MM.1S (cell line): ENCODE measurements around the gene CHRM2.

Source experiments
- DNase-seq: peaks from one replicate; pipeline ENCODE4 v3.0.0-alpha.2; 2015
- H2AFZ ChIP-seq: fragments of 300-600 bp; sonication (generic); 2 replicates; pipeline ENCODE4 v1.6.0; 2016; ENCODE audit warnings: antibody characterized with exemption, low read length
- H3F3A ChIP-seq: fragments of 300-600 bp; sonication (generic); 2 replicates; pipeline ENCODE4 v1.6.1; 2016; ENCODE audit warnings: mild to moderate bottlenecking, antibody characterized with exemption, low read length, moderate library complexity, mixed read lengths; ENCODE audit not compliant: insufficient read depth
- H3K27ac ChIP-seq: fragments of 300-600 bp; sonication (generic); 2 replicates; pipeline ENCODE4 v1.5.1; 2016; ENCODE audit warnings: mild to moderate bottlenecking, low read length
- H3K27me3 ChIP-seq: fragments of 300-600 bp; sonication (generic); replicated peaks from 2 replicates; pipeline ENCODE4 v1.6.0; 2016; ENCODE audit warnings: low read length; ENCODE audit not compliant: insufficient read depth
- H3K36me3 ChIP-seq: fragments of 300-600 bp; sonication (generic); replicated peaks from 2 replicates; pipeline ENCODE4 v1.6.1; 2016; ENCODE audit warnings: mild to moderate bottlenecking, low read length, mixed read lengths; ENCODE audit not compliant: insufficient read depth
- H3K4me1 ChIP-seq: fragments of 300-600 bp; sonication (generic); 2 replicates; pipeline ENCODE4 v1.6.1; 2016; ENCODE audit warnings: low read length, mixed read lengths
- H3K4me2 ChIP-seq: fragments of 300-600 bp; sonication (generic); 2 replicates; pipeline ENCODE4 v1.6.0; 2016; ENCODE audit warnings: low read depth, low read length
- H3K4me3 ChIP-seq: fragments of 300-600 bp; sonication (generic); 2 replicates; pipeline ENCODE4 v1.5.1; 2016; ENCODE audit warnings: low read length, mixed read lengths
- H3K79me2 ChIP-seq: fragments of 300-600 bp; sonication (generic); 2 replicates; pipeline ENCODE4 v1.6.1; 2016; ENCODE audit warnings: mixed run types, low read length, mixed read lengths
- H3K9ac ChIP-seq: fragments of 300-600 bp; sonication (generic); 2 replicates; pipeline ENCODE4 v1.6.1; 2016; ENCODE audit warnings: low read length, mixed read lengths
- H3K9me2 ChIP-seq: fragments of 300-600 bp; sonication (generic); replicated peaks from 2 replicates; pipeline ENCODE4 v1.6.1; 2016; ENCODE audit warnings: mild to moderate bottlenecking, low read length, mixed read lengths; ENCODE audit not compliant: insufficient read depth
- H3K9me3 ChIP-seq: fragments of 300-600 bp; sonication (generic); replicated peaks from 2 replicates; pipeline ENCODE4 v1.6.1; 2016; ENCODE audit warnings: mild to moderate bottlenecking, low read length, mixed read lengths; ENCODE audit not compliant: insufficient read depth
- H4K20me1 ChIP-seq: fragments of 300-600 bp; sonication (generic); 2 replicates; pipeline ENCODE4 v1.6.1; 2016; ENCODE audit warnings: mild to moderate bottlenecking, low read length, moderate library complexity, mixed read lengths; ENCODE audit not compliant: insufficient read depth
- EZH2 ChIP-seq: fragments of 300-600 bp; sonication (generic); optimal IDR thresholded peaks from 2 replicates; pipeline ENCODE3; 2017; ENCODE audit warnings: low read depth, mild to moderate bottlenecking, antibody characterized with exemption, low read length, mixed read lengths
- EZH2phosphoT487 ChIP-seq: fragments of 300-600 bp; sonication (generic); IDR thresholded peaks from 2 replicates; pipeline ENCODE4 v1.6.1; 2018; ENCODE audit warnings: antibody characterized with exemption, low read length
- TF ChIP-seq, protein P1 (sequence below): fragments of 300-600 bp; sonication (generic); IDR thresholded peaks from 2 replicates; pipeline ENCODE4 v1.5.1; 2016; ENCODE audit warnings: antibody characterized with exemption, low read length, mixed read lengths

CHRM2 gene

DNA sequence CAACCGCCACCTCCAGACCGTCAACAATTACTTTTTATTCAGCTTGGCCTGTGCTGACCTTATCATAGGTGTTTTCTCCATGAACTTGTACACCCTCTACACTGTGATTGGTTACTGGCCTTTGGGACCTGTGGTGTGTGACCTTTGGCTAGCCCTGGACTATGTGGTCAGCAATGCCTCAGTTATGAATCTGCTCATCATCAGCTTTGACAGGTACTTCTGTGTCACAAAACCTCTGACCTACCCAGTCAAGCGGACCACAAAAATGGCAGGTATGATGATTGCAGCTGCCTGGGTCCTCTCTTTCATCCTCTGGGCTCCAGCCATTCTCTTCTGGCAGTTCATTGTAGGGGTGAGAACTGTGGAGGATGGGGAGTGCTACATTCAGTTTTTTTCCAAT lies 146.6 kb downstream of the CHRM2 start:
- Histone ChIP-seq H3K4me1 (no peaks in the 10 kb centered on the region), H3K9ac (no peak overlapping the region), H4K20me1 (no peaks in the 10 kb centered on the region), H3K36me3 (no peaks in the 10 kb centered on the region), H3K9me3 (no peaks in the 10 kb centered on the region), H3K79me2 (no peaks in the 10 kb centered on the region), H3K9me2 (no peaks in the 10 kb centered on the region; the same call in 1 of the 2 replicates), H3K27ac (no peak overlapping the region), H3K4me2 (no peak overlapping the region), H2AFZ (no peak overlapping the region), H3K4me3 (no peak overlapping the region), H3F3A (no peaks in the 10 kb centered on the region), H3K27me3 (no peaks in the 10 kb centered on the region)
- TF ChIP-seq, protein P1, sequence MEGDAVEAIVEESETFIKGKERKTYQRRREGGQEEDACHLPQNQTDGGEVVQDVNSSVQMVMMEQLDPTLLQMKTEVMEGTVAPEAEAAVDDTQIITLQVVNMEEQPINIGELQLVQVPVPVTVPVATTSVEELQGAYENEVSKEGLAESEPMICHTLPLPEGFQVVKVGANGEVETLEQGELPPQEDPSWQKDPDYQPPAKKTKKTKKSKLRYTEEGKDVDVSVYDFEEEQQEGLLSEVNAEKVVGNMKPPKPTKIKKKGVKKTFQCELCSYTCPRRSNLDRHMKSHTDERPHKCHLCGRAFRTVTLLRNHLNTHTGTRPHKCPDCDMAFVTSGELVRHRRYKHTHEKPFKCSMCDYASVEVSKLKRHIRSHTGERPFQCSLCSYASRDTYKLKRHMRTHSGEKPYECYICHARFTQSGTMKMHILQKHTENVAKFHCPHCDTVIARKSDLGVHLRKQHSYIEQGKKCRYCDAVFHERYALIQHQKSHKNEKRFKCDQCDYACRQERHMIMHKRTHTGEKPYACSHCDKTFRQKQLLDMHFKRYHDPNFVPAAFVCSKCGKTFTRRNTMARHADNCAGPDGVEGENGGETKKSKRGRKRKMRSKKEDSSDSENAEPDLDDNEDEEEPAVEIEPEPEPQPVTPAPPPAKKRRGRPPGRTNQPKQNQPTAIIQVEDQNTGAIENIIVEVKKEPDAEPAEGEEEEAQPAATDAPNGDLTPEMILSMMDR, result no peak
- no peak for TF ChIP-seq EZH2phosphoT487
- no peak for TF ChIP-seq EZH2
- no peak for DNase-seq

DNA sequence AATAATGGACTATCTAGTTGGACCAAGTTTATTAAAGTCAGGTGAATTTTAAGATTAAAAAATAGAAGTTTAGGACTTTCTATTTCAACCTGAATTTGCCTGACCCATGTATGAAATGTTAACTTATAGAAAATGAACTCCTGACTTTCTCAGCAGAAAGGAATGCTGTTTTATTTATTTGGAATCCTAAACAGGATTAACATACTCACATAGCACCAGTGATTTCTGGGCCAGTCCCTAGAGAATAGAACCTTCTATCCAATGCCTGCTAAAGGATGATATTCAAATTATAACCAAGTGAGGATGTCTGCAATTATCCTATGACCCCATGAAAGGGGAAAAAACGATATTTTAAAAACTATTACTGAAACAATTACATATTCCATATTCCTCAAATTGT lies 148.8 kb downstream of the CHRM2 start:
- DNase-seq, result no peak
- Histone ChIP-seq H4K20me1 (no peaks in the 10 kb centered on the region), H3K9me3 (no peaks in the 10 kb centered on the region), H3K4me1 (no peaks in the 10 kb centered on the region), H2AFZ (no peak overlapping the region), H3K4me2 (no peak overlapping the region), H3F3A (no peaks in the 10 kb centered on the region), H3K9ac (no peak overlapping the region), H3K27ac (no peak overlapping the region), H3K9me2 (no peaks in the 10 kb centered on the region), H3K79me2 (no peaks in the 10 kb centered on the region), H3K27me3 (no peaks in the 10 kb centered on the region), H3K36me3 (no peaks in the 10 kb centered on the region), H3K4me3 (no peak overlapping the region)
- no peak for TF ChIP-seq EZH2
- no peak for TF ChIP-seq EZH2phosphoT487
- TF ChIP-seq, protein P1, result no peak

DNA sequence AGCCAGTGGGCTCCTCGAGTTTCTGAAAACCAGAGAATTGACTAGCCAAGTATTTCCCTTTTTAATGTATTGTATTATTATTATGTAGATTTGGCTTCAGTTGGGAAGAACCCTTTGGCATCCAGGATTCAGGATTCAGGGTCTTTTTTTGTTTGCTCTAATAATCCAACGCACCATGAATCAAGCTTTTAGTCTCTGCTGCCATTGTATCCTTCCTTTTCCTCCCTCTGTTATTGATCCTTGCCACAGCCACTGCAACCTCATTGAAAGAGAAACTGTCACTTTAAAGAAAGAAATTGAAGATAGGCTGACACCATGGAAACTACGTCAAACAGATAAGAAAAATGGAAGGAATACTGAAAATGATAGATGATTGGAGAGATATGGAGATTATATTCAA lies 150.0 kb downstream of the CHRM2 start:
- Histone ChIP-seq H3K27me3 (no peaks in the 10 kb centered on the region), H3K9ac (no peak overlapping the region), H3K4me2 (no peak overlapping the region), H3K27ac (no peak overlapping the region), H3K9me2 (no peaks in the 10 kb centered on the region), H2AFZ (no peak overlapping the region), H3K79me2 (no peaks in the 10 kb centered on the region), H3K9me3 (no peaks in the 10 kb centered on the region), H4K20me1 (no peaks in the 10 kb centered on the region), H3K4me3 (no peak overlapping the region), H3K4me1 (no peaks in the 10 kb centered on the region), H3K36me3 (no peaks in the 10 kb centered on the region), H3F3A (no peaks in the 10 kb centered on the region)
- no peak for TF ChIP-seq EZH2phosphoT487
- no peak for TF ChIP-seq EZH2
- TF ChIP-seq, protein P1, result no peak
- DNase-seq, result no peak

DNA sequence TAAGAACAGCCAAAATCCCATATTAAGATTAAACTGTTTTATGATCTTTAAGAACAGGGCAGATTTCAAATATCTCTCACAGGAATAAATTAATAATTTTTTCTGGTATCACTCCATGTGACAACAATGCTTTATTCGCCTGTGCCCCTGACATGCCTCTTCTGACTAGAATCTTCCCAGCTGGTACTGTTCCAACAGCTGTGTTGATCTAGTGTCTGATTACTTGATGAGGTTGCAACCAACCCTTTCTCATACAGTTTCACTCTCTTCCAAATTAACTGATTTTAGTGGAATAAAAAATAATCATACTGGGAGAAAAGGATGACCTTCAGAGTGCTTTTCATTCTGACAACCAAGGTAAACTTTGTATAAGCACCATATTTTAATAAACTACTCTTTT lies 151.9 kb downstream of the CHRM2 start:
- no peak overlapping the region for H3K9ac ChIP-seq
- no peak for TF ChIP-seq EZH2phosphoT487
- TF ChIP-seq, protein P1, result no peak
- TF ChIP-seq EZH2, result no peak
- H3K27ac ChIP-seq, result no peak overlapping the region
- H3K9me2 ChIP-seq, result no peaks in the 10 kb centered on the region
- no peak for DNase-seq
- no peak overlapping the region for H3K4me3 ChIP-seq
- no peak overlapping the region for H2AFZ ChIP-seq
- no peaks in the 10 kb centered on the region for H3K36me3 ChIP-seq
- no peaks in the 10 kb centered on the region for H3K4me1 ChIP-seq
- no peaks in the 10 kb centered on the region for H3F3A ChIP-seq
- no peaks in the 10 kb centered on the region for H3K79me2 ChIP-seq
- no peaks in the 10 kb centered on the region for H3K27me3 ChIP-seq
- no peak overlapping the region for H3K4me2 ChIP-seq
- H4K20me1 ChIP-seq, result no peaks in the 10 kb centered on the region
- H3K9me3 ChIP-seq, result no peaks in the 10 kb centered on the region
